HG03045 (cell line): ENCODE measurements around the gene CNOT3.

Experiments
- ATAC-seq: cut with Tn5 transposase; IDR thresholded peaks from one replicate; pipeline ENCODE4 v1.9.1; 2021; ENCODE audit warnings: mild to moderate bottlenecking, moderate library complexity; ENCODE audit not compliant: unreplicated experiment

The CNOT3 gene

GRCh38 chr19:54115109-54116063 lies 22.2 kb upstream of the CNOT3 start, which contains the start of the genes PRPF31 and TFPT:
Gene PRPF31, plus strand, starts transcription at chr19:54115754. Its CDS starts 2,525 bp downstream, at chr19:54118279.
Gene TFPT, minus strand, starts transcription at chr19:54115657. Its CDS starts 388 bp downstream, at chr19:54115269.
- peak; percentile 72 for ATAC-seq

- no peak for ATAC-seq
These were observed 16.3 kb upstream of the CNOT3 start for GRCh38 chr19:54121259-54121658.

GRCh38 chr19:54123682-54124081 lies 13.9 kb upstream of the CNOT3 start:
- no peak for ATAC-seq

- ATAC-seq, result no peak
These were observed 13.2 kb upstream of the CNOT3 start for GRCh38 chr19:54124393-54124792.

GRCh38 chr19:54125713-54126112 lies 11.8 kb upstream of the CNOT3 start:
- no peak for ATAC-seq

- ATAC-seq, result no peak
These were observed 9.7 kb upstream of the CNOT3 start for GRCh38 chr19:54127688-54128440.

- no peak for ATAC-seq
These were observed 9.2 kb upstream of the CNOT3 start for GRCh38 chr19:54128441-54128725.

GRCh38 chr19:54128796-54129616 lies 8.6 kb upstream of the CNOT3 start:
- no peak for ATAC-seq

GRCh38 chr19:54129617-54129996 lies 8.0 kb upstream of the CNOT3 start:
- no peak for ATAC-seq

- ATAC-seq, result no peak
These were observed 4.1 kb upstream of the CNOT3 start for GRCh38 chr19:54133312-54133956.

GRCh38 chr19:54133957-54134590 lies 3.5 kb upstream of the CNOT3 start:
- no peak for ATAC-seq

GRCh38 chr19:54136086-54136863 lies 1.3 kb upstream of the CNOT3 start:
- no peak for ATAC-seq

GRCh38 chr19:54136864-54137698 lies 481 bp upstream of the CNOT3 start:
- ATAC-seq, result peak; percentile 80

- no peak for ATAC-seq
These were observed 1.1 kb downstream of the CNOT3 start for GRCh38 chr19:54138489-54139256.

GRCh38 chr19:54141356-54141755 lies 3.8 kb downstream of the CNOT3 start:
- ATAC-seq, result no peak

- ATAC-seq, result no peak
These were observed 4.7 kb downstream of the CNOT3 start for GRCh38 chr19:54142166-54142780.

GRCh38 chr19:54145541-54146158 lies 8.1 kb downstream of the CNOT3 start:
- ATAC-seq, result no peak
